GM12878 (cell line): ENCODE results near the gene RRAD.

Source experiments
- CTCF ChIP-seq, 3 experiments: IDR thresholded peaks in 2 of 3; conservative IDR thresholded peaks in 1 of 3; 2 replicates each; pipeline ENCODE4 v1.5.1; 2011; ENCODE audit warnings: low read depth in 3 of 3, low read length in 3 of 3, mild to moderate bottlenecking in 3 of 3, control low read depth in 2 of 3, moderate library complexity in 2 of 3, inconsistent platforms in 1 of 3, mixed read lengths in 1 of 3; ENCODE audit not compliant: control insufficient read depth in 2 of 3, insufficient read depth in 1 of 3; ENCODE audit errors: extremely low read depth in 1 of 3
- NBN ChIP-seq: fragments of 450-650 bp; IDR thresholded peaks from 2 replicates; pipeline ENCODE4 v1.6.1; 2016
- ZSCAN29 ChIP-seq: fragments of 450-650 bp; IDR thresholded peaks from 2 replicates; pipeline ENCODE4 v1.6.1; 2017; ENCODE audit warnings: mild to moderate bottlenecking, moderate library complexity

DNA sequence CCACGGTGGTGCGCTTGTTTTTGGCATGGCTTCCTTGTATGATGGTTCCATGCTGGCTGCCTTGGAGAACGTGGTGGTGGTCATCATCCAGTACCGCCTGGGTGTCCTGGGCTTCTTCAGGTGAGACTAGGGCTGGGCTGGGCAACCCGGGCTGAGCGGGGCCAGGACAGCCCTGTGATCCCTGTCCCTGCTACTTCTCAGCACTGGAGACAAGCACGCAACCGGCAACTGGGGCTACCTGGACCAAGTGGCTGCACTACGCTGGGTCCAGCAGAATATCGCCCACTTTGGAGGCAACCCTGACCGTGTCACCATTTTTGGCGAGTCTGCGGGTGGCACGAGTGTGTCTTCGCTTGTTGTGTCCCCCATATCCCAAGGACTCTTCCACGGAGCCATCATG lies 14.9 kb upstream of the RRAD start:
- TF ChIP-seq NBN: no peak
- TF ChIP-seq ZSCAN29: no peak
- no peak for TF ChIP-seq CTCF (IDR thresholded peaks at IDR 0.05 in 2 of 3, conservative IDR thresholded peaks at IDR 0.05 in 1 of 3; ENCODE audit: control insufficient read depth in 2 of 3, extremely low read depth in 1 of 3, insufficient read depth in 1 of 3, low read depth in 3 of 3, low read length in 3 of 3)
